SK-N-MC (cell line): ENCODE data around the gene DLEC1.
"Not testable (repeated sequence)": the region's sequence is repeated elsewhere in the genome, so short reads cannot be mapped to it uniquely, and the experiment has no call there.

Source experiments
- DNase-seq: peaks from one replicate; pipeline ENCODE4 v3.0.0-alpha.2; 2011; ENCODE audit warnings: low read depth, low spot score
- H3K27ac ChIP-seq: fragments of 200-600 bp; sonication (generic); 2 replicates; pipeline ENCODE4 v1.5.1; 2016; ENCODE audit warnings: mixed run types
- H3K36me3 ChIP-seq: fragments of 200-600 bp; sonication (generic); 2 replicates; pipeline ENCODE4 v1.6.1; 2017; ENCODE audit warnings: antibody characterized with exemption, low read length, mixed read lengths; ENCODE audit not compliant: insufficient read depth
- H3K4me3 ChIP-seq: fragments of 200-600 bp; sonication (generic); 2 replicates; pipeline ENCODE4 v1.5.1; 2016
- H3K9ac ChIP-seq: fragments of 200-600 bp; sonication (generic); 2 replicates; pipeline ENCODE4 v1.8.0; 2017; ENCODE audit warnings: mixed run types, mixed read lengths; ENCODE audit not compliant: insufficient read length
- H3K9me3 ChIP-seq: fragments of 200-600 bp; sonication (generic); 2 replicates; pipeline ENCODE4 v1.6.1; 2017; ENCODE audit warnings: low read depth, mild to moderate bottlenecking, antibody characterized with exemption, low read length, moderate library complexity, mixed read lengths
- EZH2 ChIP-seq: fragments of 200-600 bp; sonication (generic); IDR thresholded peaks from one replicate; pipeline ENCODE4 v1.6.1; 2017; ENCODE audit warnings: antibody characterized with exemption
- FOXP2 ChIP-seq: optimal IDR thresholded peaks from 2 replicates; pipeline ENCODE3; 2011; ENCODE audit warnings: mild to moderate bottlenecking, moderate library complexity; ENCODE audit not compliant: insufficient read depth; ENCODE audit errors: extremely low read length, control extremely low read depth
- POLR2AphosphoS5 ChIP-seq: IDR thresholded peaks from 2 replicates; pipeline ENCODE4 v1.6.1; 2012; ENCODE audit warnings: mild to moderate bottlenecking, low read depth, low read length, borderline replicate concordance

The DLEC1 gene

DNA sequence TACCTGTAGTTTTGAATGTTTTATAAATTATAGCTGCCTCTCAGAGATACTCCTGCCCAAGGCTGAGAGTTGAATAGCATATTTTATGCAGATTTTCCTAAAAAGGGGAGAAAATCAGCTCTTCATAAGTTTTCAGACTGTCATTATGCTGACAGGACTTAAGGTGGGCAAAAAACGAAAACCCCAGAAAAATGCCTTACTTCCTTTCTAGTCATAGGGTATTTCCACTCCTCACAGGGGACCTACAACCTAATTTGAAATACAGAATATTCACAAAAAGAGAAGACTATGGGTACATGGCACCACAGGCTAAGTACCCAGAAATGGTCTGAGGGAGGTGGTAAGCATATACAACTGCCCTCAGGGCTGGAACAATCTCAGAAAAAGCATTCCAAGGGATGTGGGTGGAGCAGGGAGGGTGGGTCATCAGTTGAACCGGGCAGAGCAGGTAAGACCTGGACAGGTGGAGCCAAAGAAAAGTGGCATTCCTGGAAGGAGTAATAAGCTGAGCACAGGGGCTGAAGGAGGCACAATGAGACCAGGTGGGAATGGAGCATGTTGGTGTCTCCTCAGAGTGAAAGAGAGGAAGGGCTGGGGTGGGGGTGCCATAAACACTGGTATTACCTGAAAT, 115.7 kb downstream of the DLEC1 start:
- Histone ChIP-seq H3K36me3 (no peaks in the 10 kb centered on the region), H3K4me3 (no peak overlapping the region), H3K27ac (no peak overlapping the region), H3K9ac (no peak overlapping the region), H3K9me3 (no peaks in the 10 kb centered on the region)
- DNase-seq: no peak
- TF ChIP-seq POLR2AphosphoS5 (no peak), FOXP2 (no peak), EZH2 (no peak)

DNA sequence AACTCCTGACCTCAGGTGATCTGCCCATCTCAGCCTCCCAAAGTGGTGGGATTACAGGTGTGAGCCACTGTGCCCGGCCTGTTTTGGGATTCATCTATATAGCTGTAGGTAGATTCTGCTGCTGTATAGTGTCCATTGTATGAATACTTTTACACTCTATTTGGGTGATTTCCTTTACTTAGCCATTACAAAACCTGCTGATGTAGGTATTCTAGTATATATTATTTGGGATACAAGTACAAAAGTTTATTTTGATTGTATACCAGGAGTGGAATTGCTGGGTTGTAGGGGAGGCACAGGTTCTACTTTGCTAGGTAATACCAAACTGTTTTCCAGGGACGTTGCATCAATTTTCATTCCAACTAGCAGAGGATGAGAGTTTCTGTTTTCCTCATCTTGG, 116.8 kb downstream of the DLEC1 start:
- Histone ChIP-seq H3K9me3 (no peaks in the 10 kb centered on the region), H3K27ac (no peak overlapping the region), H3K36me3 (no peaks in the 10 kb centered on the region), H3K9ac (no peak overlapping the region), H3K4me3 (no peak overlapping the region)
- DNase-seq: no peak
- TF ChIP-seq POLR2AphosphoS5 (no peak), FOXP2 (no peak), EZH2 (no peak)

DNA sequence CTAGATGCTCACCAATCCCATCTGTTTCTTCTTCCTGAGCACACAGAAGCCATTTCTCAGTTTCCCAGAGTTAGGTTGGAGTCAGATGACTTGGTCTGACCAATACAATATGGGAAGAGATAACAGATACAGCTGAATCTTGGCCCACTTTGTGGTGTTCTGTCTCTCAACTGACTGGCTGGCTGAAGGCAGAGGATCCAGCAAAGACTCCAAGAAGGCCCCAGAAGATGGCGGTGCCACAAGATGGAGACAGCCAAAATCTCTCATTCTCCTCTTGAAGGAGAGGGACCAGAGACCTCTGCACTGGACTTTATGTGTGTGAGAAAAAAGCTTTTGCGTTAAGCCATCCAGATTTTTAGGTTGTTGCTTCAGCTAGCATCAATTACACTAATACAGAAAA, 118.1 kb downstream of the DLEC1 start:
- Histone ChIP-seq H3K36me3 (no peaks in the 10 kb centered on the region), H3K9me3 (no peaks in the 10 kb centered on the region), H3K27ac (no peak overlapping the region), H3K9ac (no peak overlapping the region), H3K4me3 (no peak overlapping the region)
- TF ChIP-seq POLR2AphosphoS5: no peak
- no peak for TF ChIP-seq EZH2
- no peak for TF ChIP-seq FOXP2
- no peak for DNase-seq

DNA sequence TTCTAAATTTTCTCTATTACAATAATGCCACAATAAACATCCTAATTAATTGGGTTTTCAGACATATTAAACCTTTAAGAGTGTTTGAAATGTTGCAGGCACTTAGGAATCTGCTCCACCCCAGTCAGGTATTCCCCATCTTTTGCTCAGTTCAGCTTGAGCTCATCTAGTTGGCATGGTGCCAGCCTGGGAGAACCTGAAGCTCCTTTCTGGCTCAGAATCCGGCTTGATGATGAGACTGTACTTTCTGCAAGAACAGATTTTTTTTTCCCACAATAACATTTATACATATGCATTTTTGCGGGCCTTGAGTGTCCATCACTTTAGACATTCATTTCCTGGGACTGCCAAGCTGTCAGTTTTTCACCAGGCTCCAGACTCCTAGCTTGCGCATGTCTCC, 118.6 kb downstream of the DLEC1 start:
- H3K27ac ChIP-seq: no peak overlapping the region
- no peaks in the 10 kb centered on the region for H3K9me3 ChIP-seq
- TF ChIP-seq POLR2AphosphoS5 (no peak), EZH2 (no peak), FOXP2 (no peak)
- no peak overlapping the region for H3K4me3 ChIP-seq
- H3K9ac ChIP-seq: no peak overlapping the region
- DNase-seq: no peak
- H3K36me3 ChIP-seq: no peaks in the 10 kb centered on the region

DNA sequence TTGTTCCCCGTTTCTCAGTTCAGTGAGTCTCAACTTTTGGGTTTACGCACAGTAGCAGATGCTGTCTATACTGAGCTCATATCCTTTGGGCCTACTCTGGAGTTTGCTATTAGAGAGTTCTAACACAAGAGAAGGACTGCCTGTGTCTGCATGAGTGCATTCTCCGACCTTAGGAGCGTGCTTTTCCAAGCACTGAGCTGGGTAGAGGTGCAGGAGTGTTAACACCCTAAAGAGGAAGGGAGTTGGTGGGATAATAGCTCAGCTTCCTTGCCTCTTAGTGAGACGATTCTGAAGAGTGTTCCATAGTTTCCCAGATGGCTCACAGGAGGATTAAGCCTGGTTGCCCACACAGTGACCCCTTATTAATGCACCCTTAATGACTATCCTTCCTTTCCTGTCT, 119.5 kb downstream of the DLEC1 start:
- TF ChIP-seq EZH2 (no peak), POLR2AphosphoS5 (no peak), FOXP2 (no peak)
- H3K9ac ChIP-seq: no peak overlapping the region
- H3K4me3 ChIP-seq: no peak overlapping the region
- H3K27ac ChIP-seq: no peak overlapping the region
- no peaks in the 10 kb centered on the region for H3K36me3 ChIP-seq
- H3K9me3 ChIP-seq: no peaks in the 10 kb centered on the region
- DNase-seq: no peak

DNA sequence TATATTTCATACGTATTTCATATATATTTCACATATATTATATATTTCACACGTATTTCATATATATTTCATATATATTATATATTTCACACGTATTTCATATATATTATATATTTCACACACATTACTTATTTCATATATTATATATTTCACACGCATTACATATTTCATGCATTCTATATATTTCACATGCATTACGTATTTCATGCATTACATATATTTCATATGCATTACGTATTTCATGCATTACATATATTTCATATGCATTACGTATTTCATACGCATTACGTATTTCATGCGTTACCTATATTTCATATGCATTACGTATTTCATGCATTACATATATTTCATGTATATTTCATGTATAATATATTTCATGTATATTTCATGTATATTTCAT, 121.7 kb downstream of the DLEC1 start:
- not testable (repeated sequence) for H3K4me3 ChIP-seq, H3K27ac ChIP-seq, H3K9me3 ChIP-seq, H3K36me3 ChIP-seq, DNase-seq, H3K9ac ChIP-seq

DNA sequence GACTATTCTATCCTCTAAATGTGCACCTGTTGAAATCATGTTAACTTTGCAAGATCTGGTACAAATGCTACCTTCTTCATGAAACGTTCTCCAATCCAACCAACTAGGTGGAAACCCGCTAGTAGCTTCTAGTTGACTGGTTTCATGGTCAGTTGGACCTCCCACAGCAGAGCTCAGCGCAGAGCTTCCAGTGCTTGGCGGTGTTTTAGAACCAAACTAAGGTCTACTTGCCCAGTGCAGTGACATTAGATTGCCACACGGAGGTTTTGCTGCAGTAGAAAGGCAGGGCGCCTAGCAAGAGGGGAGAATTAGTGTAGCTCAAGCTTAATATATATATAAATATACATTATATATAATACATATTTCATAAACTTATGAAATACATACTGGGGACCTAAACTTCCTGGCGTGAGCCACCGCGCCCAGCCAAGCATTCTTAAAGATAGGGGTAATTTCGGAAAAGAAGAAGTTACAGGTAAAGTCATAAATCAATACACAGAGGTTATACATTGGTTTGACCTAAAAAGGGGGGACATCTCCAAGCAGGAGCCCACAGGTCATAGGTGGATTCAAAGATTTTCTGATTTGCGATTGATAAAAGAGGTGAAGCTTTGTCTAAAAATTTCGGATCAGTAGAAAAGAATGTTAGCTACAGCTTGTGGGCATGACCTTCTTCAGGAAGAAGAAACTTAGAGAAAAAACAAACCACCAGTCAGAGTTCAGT, 124.3 kb downstream of the DLEC1 start:
- Histone ChIP-seq H3K9me3 (no peaks in the 10 kb centered on the region), H3K36me3 (no peaks in the 10 kb centered on the region), H3K4me3 (no peak overlapping the region), H3K9ac (no peak overlapping the region), H3K27ac (no peak overlapping the region)
- no peak for TF ChIP-seq FOXP2
- no peak for TF ChIP-seq POLR2AphosphoS5
- TF ChIP-seq EZH2: no peak
- no peak for DNase-seq

DNA sequence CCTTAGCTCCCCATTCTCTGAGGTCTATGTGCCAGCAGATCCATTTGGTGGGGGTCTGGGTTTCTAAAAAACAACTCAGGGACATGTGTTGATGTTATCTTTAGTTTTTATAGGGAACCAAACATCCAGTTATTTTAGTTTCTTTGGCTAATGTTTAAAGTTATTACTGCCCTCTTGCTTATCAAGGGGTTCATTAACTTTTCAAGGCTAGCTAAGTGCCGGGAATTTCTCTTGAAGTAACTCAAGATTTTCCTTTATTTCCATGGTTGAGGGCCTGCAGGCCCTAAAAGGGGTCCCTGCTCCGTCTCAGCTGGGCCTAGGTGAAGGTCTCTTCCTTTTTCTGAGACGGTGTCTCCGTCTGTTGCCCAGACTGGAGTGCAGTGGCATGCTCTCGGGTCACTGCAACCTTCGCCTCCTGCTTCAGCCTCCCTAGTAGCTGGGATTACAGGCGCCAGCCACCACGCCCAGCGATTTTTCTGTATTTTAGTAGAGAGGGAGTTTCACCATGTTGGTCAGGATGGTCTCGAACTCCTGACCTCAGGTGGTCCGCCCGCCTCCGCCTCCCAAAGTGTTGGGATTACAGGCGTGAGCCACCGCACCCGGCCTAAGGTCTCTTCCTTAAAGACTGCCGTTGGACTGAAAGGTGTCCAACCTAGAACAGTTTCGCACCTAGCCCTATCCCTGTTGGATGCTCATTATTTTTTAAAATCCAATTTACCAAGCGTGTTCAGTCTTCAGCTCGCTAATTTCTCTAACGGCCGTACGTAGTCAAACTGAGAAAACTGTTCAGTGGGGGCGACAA, 125.0 kb downstream of the DLEC1 start:
- H3K36me3 ChIP-seq: no peaks in the 10 kb centered on the region
- H3K9me3 ChIP-seq: no peaks in the 10 kb centered on the region
- TF ChIP-seq EZH2 (no peak), FOXP2 (no peak)
- H3K4me3 ChIP-seq: peak overlapping the region; percentile 84; the same call in 1 of the 2 replicates
- peak overlapping the region; percentile 93; the same call in 1 of the 2 replicates for H3K27ac ChIP-seq
- no peak overlapping the region for H3K9ac ChIP-seq
- no peak for DNase-seq

DNA sequence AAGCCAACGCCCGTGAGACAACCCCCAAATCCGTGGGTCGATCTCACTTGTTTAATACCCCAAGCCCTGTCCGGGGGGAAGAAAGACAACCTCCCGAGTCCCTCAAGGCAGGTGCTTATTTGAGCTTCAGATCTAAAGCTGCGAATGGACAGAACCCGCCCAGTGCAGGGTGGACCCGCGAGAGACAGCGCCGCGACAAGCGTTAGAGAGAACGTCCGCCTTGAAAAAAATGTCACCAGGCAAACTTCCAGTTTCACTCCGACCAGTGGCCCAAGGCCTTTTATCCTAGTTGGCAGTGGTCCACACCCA, 125.6 kb downstream of the DLEC1 start:
- Histone ChIP-seq H3K27ac (peak overlapping the region; percentile 93), H3K9me3 (no peaks in the 10 kb centered on the region), H3K9ac (peak overlapping the region; percentile 51), H3K36me3 (no peaks in the 10 kb centered on the region), H3K4me3 (peak overlapping the region; percentile 84)
- TF ChIP-seq EZH2: no peak
- TF ChIP-seq POLR2AphosphoS5: no peak
- TF ChIP-seq FOXP2: no peak
- no peak for DNase-seq
